Activated naive CD4-positive, alpha-beta T cell treated with anti-CD3 and anti-CD28 coated beads for 36 hours (primary cell): ENCODE measurements around the gene RSPH9. TPM values are rescaled to one million over a fixed set of nuclear protein-coding genes. Genes with fewer than 3 reads are reported as not detected.
A peak's percentile ranks its signal among the peaks of the same experiment; 100 is the strongest.

Experiments used
- CTCF ChIA-PET: fragments of 350-600 bp; sonication (Branson Sonifier 250); formaldehyde crosslinking; loops from one replicate; lab custom pipeline; 2021; ENCODE audit warnings: antibody characterized with exemption; lab: Charles Lee
- DNase-seq: peaks from one replicate; pipeline ENCODE4 v3.0.0-alpha.2; 2020
- H3K27ac Mint-ChIP-seq: one replicate; pipeline ENCODE4 v1.8.0; 2021; ENCODE audit warnings: mild to moderate bottlenecking, mixed read lengths
- H3K27me3 Mint-ChIP-seq: one replicate; pipeline ENCODE4 v1.8.0; 2021; ENCODE audit warnings: low read depth, mixed read lengths
- H3K36me3 Mint-ChIP-seq: one replicate; pipeline ENCODE4 v1.8.0; 2021; ENCODE audit warnings: low read depth, mixed read lengths
- H3K4me1 Mint-ChIP-seq: one replicate; pipeline ENCODE4 v1.8.0; 2021; ENCODE audit warnings: low read depth, mixed read lengths
- H3K4me3 Mint-ChIP-seq: one replicate; pipeline ENCODE4 v1.8.0; 2021; ENCODE audit warnings: mild to moderate bottlenecking, moderate library complexity, mixed read lengths
- H3K9me3 Mint-ChIP-seq: one replicate; pipeline ENCODE4 v1.8.0; 2021; ENCODE audit warnings: mixed read lengths
- intact Hi-C: fragments of 100-400 bp; cut with micrococcal nuclease; formaldehyde crosslinking; loops from one replicate; pipeline ENCODE4 v1.15.1; 2023
- total RNA-seq, 2 experiments: library from RNA; stranded (reverse); gene quantifications; one replicate each; pipeline ENCODE4 v1.2.3, GENCODE V29; 2021

RSPH9 gene
- not detected for total RNA-seq

GRCh38 chr6:43644940-43645612, at the start of gene RSPH9:
Gene RSPH9 (plus strand): TSS chr6:43645036. CDS start chr6:43645099, 63 bp downstream.
- H3K9me3 Mint-ChIP-seq: no peaks in the 10 kb centered on the region
- H3K4me1 Mint-ChIP-seq: peaks cover 11% of the 10 kb centered on the region
- CTCF ChIA-PET: interaction anchor here (0.8 to 0.9 kb wide), 2 partner anchors 9 to 23 kb away, joined by 3 read pairs; partner anchors contain the start of gene MAD2L1BP
- peak; percentile 82 for DNase-seq
- intact Hi-C loops: loop anchor here (1.0 kb wide), 2 partner anchors 10 to 16 kb away; partner anchors contain the start of genes GTPBP2 and MAD2L1BP
- no peaks in the 10 kb centered on the region for H3K27me3 Mint-ChIP-seq
- H3K4me3 Mint-ChIP-seq: peak within 1 kb of the TSS; percentile 75
- H3K36me3 Mint-ChIP-seq: peaks cover 6% of the 10 kb centered on the region
- no peak within 1 kb of the TSS for H3K27ac Mint-ChIP-seq

- H3K4me1 Mint-ChIP-seq: no peaks in the 10 kb centered on the region
- no peak for DNase-seq
- H3K9me3 Mint-ChIP-seq: no peaks in the 10 kb centered on the region
- H3K36me3 Mint-ChIP-seq: peaks cover 35% of the 10 kb centered on the region
- no peak overlapping the region for H3K27ac Mint-ChIP-seq
- intact Hi-C loops: no loop called here
- no peaks in the 10 kb centered on the region for H3K27me3 Mint-ChIP-seq
- no peak overlapping the region for H3K4me3 Mint-ChIP-seq
- CTCF ChIA-PET: interaction anchor here (1.2 to 1.5 kb wide), 2 partner anchors 8 to 13 kb away, joined by 3 to 6 read pairs; no protein-coding TSS in a partner anchor
Measured at GRCh38 chr6:43600595-43600994, 44.2 kb upstream of the RSPH9 start.

GRCh38 chr6:43604174-43604573, 40.7 kb upstream of the RSPH9 start:
- DNase-seq: no peak
- Mint-ChIP-seq H3K27ac (no peak overlapping the region), H3K27me3 (no peaks in the 10 kb centered on the region), H3K36me3 (peaks cover 35% of the 10 kb centered on the region), H3K4me3 (no peak overlapping the region), H3K4me1 (peaks cover 2% of the 10 kb centered on the region), H3K9me3 (no peaks in the 10 kb centered on the region)
- intact Hi-C loops: no loop called here
- CTCF ChIA-PET: no interaction called here

GRCh38 chr6:43606019-43606418, 38.8 kb upstream of the RSPH9 start:
- intact Hi-C loops: no loop called here
- peaks cover 2% of the 10 kb centered on the region for H3K4me1 Mint-ChIP-seq
- no peaks in the 10 kb centered on the region for H3K9me3 Mint-ChIP-seq
- no peak overlapping the region for H3K27ac Mint-ChIP-seq
- no peak for DNase-seq
- H3K36me3 Mint-ChIP-seq: peaks cover 39% of the 10 kb centered on the region
- CTCF ChIA-PET: interaction anchor here (0.6 to 1.4 kb wide), 7 partner anchors 9 to 598 kb away, joined by 3 to 4 read pairs (median 3); no protein-coding TSS in a partner anchor
- H3K4me3 Mint-ChIP-seq: no peak overlapping the region
- H3K27me3 Mint-ChIP-seq: no peaks in the 10 kb centered on the region

- no peak overlapping the region for H3K27ac Mint-ChIP-seq
- no peak overlapping the region for H3K4me3 Mint-ChIP-seq
- H3K9me3 Mint-ChIP-seq: no peaks in the 10 kb centered on the region
- peaks cover 38% of the 10 kb centered on the region for H3K36me3 Mint-ChIP-seq
- H3K4me1 Mint-ChIP-seq: peaks cover 2% of the 10 kb centered on the region
- CTCF ChIA-PET: interaction anchor here (0.6 to 2.2 kb wide), 21 partner anchors 8 to 967 kb away, joined by 3 to 31 read pairs (median 4); partner anchors contain the start of genes GTPBP2, POLH and XPO5
- peak; percentile 75 for DNase-seq
- intact Hi-C loops: loop anchor here (1.0 kb wide), 1 partner anchor 471 kb away; no protein-coding TSS in a partner anchor
- H3K27me3 Mint-ChIP-seq: no peaks in the 10 kb centered on the region
Measured at GRCh38 chr6:43608310-43608763, 36.5 kb upstream of the RSPH9 start.

GRCh38 chr6:43608807-43609206, 36.0 kb upstream of the RSPH9 start:
- no peak overlapping the region for H3K4me3 Mint-ChIP-seq
- CTCF ChIA-PET: interaction anchor here (0.6 to 2.2 kb wide), 21 partner anchors 7 to 451 kb away, joined by 3 to 31 read pairs (median 4); partner anchors contain the start of genes GTPBP2, POLH and XPO5

GRCh38 chr6:43609402-43609801, 35.4 kb upstream of the RSPH9 start:
- intact Hi-C loops: no loop called here
- H3K36me3 Mint-ChIP-seq: peaks cover 40% of the 10 kb centered on the region
- no peak overlapping the region for H3K4me3 Mint-ChIP-seq
- no peaks in the 10 kb centered on the region for H3K9me3 Mint-ChIP-seq
- H3K27me3 Mint-ChIP-seq: no peaks in the 10 kb centered on the region
- peaks cover 2% of the 10 kb centered on the region for H3K4me1 Mint-ChIP-seq
- CTCF ChIA-PET: interaction anchor here (0.6 to 2.2 kb wide), 12 partner anchors 9 to 463 kb away, joined by 3 to 31 read pairs (median 4); partner anchors contain the start of genes GTPBP2, POLH and XPO5
- H3K27ac Mint-ChIP-seq: no peak overlapping the region
- DNase-seq: no peak

More at GRCh38 chr6:43608807-43609206, 36.0 kb upstream of the RSPH9 start:
- H3K36me3 Mint-ChIP-seq: peaks cover 40% of the 10 kb centered on the region
- H3K9me3 Mint-ChIP-seq: no peaks in the 10 kb centered on the region
- H3K27ac Mint-ChIP-seq: no peak overlapping the region
- peaks cover 2% of the 10 kb centered on the region for H3K4me1 Mint-ChIP-seq
- intact Hi-C loops: loop anchor here (1.0 kb wide), 1 partner anchor 470 kb away; no protein-coding TSS in a partner anchor
- DNase-seq: no peak
- H3K27me3 Mint-ChIP-seq: no peaks in the 10 kb centered on the region

- no peak for DNase-seq
- H3K4me3 Mint-ChIP-seq: no peak overlapping the region
- H3K36me3 Mint-ChIP-seq: peaks cover 35% of the 10 kb centered on the region
- H3K27me3 Mint-ChIP-seq: no peaks in the 10 kb centered on the region
- peaks cover 2% of the 10 kb centered on the region for H3K4me1 Mint-ChIP-seq
- no peak overlapping the region for H3K27ac Mint-ChIP-seq
- CTCF ChIA-PET: interaction anchor here (1.1 kb wide), 1 partner anchor 15 kb away, joined by 3 read pairs; no protein-coding TSS in a partner anchor
- H3K9me3 Mint-ChIP-seq: no peaks in the 10 kb centered on the region
- intact Hi-C loops: no loop called here
Measured at GRCh38 chr6:43610431-43610830, 34.4 kb upstream of the RSPH9 start.

- no peak overlapping the region for H3K27ac Mint-ChIP-seq
- H3K4me1 Mint-ChIP-seq: no peaks in the 10 kb centered on the region
- CTCF ChIA-PET: interaction anchor here (0.6 to 0.9 kb wide), 2 partner anchors 13 to 53 kb away, joined by 3 read pairs; no protein-coding TSS in a partner anchor
- intact Hi-C loops: no loop called here
- no peaks in the 10 kb centered on the region for H3K27me3 Mint-ChIP-seq
- H3K36me3 Mint-ChIP-seq: peaks cover 29% of the 10 kb centered on the region
- no peaks in the 10 kb centered on the region for H3K9me3 Mint-ChIP-seq
- no peak for DNase-seq
- no peak overlapping the region for H3K4me3 Mint-ChIP-seq
Measured at GRCh38 chr6:43613721-43614395, 31.0 kb upstream of the RSPH9 start.

- CTCF ChIA-PET: no interaction called here
- intact Hi-C loops: no loop called here
- no peak for DNase-seq
- H3K27me3 Mint-ChIP-seq: no peaks in the 10 kb centered on the region
- H3K27ac Mint-ChIP-seq: no peak overlapping the region
- no peak overlapping the region for H3K4me3 Mint-ChIP-seq
- H3K9me3 Mint-ChIP-seq: no peaks in the 10 kb centered on the region
- peaks cover 29% of the 10 kb centered on the region for H3K36me3 Mint-ChIP-seq
- no peaks in the 10 kb centered on the region for H3K4me1 Mint-ChIP-seq
Measured at GRCh38 chr6:43614396-43614730, 30.5 kb upstream of the RSPH9 start.

GRCh38 chr6:43616725-43617472, 27.9 kb upstream of the RSPH9 start:
- H3K27me3 Mint-ChIP-seq: no peaks in the 10 kb centered on the region
- H3K9me3 Mint-ChIP-seq: no peaks in the 10 kb centered on the region
- CTCF ChIA-PET: interaction anchor here (0.8 to 2.0 kb wide), 2 partner anchors 8 to 9 kb away, joined by 6 to 14 read pairs; no protein-coding TSS in a partner anchor
- H3K27ac Mint-ChIP-seq: peak overlapping the region; percentile 36
- no peak overlapping the region for H3K4me3 Mint-ChIP-seq
- H3K36me3 Mint-ChIP-seq: peaks cover 26% of the 10 kb centered on the region
- no peaks in the 10 kb centered on the region for H3K4me1 Mint-ChIP-seq
- DNase-seq: no peak
- intact Hi-C loops: no loop called here
